Measurements from ENCODE around the gene FPGS. TPM values are rescaled to one million over a fixed set of nuclear protein-coding genes. Genes with fewer than 3 reads are reported as not detected.

FPGS gene, protein sequence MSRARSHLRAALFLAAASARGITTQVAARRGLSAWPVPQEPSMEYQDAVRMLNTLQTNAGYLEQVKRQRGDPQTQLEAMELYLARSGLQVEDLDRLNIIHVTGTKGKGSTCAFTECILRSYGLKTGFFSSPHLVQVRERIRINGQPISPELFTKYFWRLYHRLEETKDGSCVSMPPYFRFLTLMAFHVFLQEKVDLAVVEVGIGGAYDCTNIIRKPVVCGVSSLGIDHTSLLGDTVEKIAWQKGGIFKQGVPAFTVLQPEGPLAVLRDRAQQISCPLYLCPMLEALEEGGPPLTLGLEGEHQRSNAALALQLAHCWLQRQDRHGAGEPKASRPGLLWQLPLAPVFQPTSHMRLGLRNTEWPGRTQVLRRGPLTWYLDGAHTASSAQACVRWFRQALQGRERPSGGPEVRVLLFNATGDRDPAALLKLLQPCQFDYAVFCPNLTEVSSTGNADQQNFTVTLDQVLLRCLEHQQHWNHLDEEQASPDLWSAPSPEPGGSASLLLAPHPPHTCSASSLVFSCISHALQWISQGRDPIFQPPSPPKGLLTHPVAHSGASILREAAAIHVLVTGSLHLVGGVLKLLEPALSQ
- total RNA-seq (2012; rRNA removed) (43.9 and 45.5 TPM in 2 replicates), polyA plus RNA-seq (2012; rRNA removed) (71.5 and 75.7 TPM in 2 replicates), Bru-seq, nascent RNA (percentile 66 among the genes with signal in this experiment), BruChase-seq, experiment 1, labeled RNA remaining after a 6-hour chase (percentile 78 among the genes with signal in this experiment), BruChase-seq, experiment 2, labeled RNA remaining after a 2-hour chase (percentile 70 among the genes with signal in this experiment)
- polyA plus RNA-seq (2012; cell fraction: cytosol; rRNA removed): 39.9 and 56.3 TPM in 2 replicates
- polyA plus RNA-seq (2012; cell fraction: nucleus; rRNA removed; ENCODE audit: low replicate concordance): 94.7 and 201 TPM in 2 replicates
- long read RNA-seq, transcript FPGS-201 (15 exons, 2,278 nt): minor isoform, 25 of 104 reads
- long read RNA-seq, transcript FPGS-203 (15 exons, 2,279 nt): major isoform, 39 of 104 reads
- long read RNA-seq, partial matches to known transcripts: 12 of 104 reads
- long read RNA-seq, other reads (novel, unspliced or antisense): 24 of 104 reads

DNA sequence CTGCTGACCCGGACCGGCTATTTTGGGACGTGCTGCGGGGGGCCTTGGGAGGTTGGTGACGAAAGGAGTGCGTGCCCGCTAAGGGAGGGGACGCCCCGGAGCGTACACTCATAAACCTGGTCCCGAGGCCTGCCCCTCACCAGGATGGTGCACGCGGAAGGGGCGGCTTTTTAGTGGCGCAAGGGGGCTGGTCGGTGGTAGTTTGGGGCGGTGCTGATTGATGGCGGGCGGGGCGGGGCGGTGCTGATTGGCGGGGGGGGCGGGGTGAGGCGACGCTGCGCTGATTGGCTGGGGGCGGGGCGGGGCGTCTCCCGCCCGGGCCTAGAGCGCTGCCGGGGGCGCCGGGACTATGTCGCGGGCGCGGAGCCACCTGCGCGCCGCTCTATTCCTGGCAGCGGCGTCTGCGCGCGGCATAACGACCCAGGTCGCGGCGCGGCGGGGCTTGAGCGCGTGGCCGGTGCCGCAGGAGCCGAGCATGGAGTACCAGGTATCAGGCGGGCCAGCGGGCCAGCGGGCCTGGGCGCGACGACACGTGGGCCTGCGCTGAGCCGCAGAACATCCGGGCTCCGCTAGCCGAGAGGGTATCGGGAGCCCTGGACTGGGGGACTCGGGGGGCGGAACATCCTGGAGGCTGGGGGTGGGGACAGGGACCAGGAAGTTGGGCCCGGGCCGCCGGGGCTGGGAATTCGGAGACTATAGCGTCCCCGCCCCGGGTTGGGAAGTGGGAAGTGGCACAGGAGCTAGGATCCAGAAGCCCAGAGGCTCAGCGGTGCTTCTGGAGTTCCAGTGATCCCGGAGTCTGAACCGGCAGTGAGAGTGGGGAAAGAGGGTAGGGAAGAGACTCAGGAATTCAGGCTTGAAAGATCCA, at the start of gene FPGS:
FPGS (plus strand) TSS at position 307 of the 868 bp plus-strand sequence; CDS start at position 350, 43 bp downstream.
- Histone ChIP-seq H2BK120ac (ENCODE audit: low read depth, low read length) (peak within 1 kb of the TSS; percentile 85), H3K4me2 (ENCODE audit: low read depth, low read length) (peak within 1 kb of the TSS; percentile 93), H3K23ac (ENCODE audit: low read depth, low read length) (peak within 1 kb of the TSS; percentile 93), H2BK5ac (ENCODE audit: low read depth, low read length, poor library complexity, severe bottlenecking) (peak within 1 kb of the TSS; percentile 92), H2AK9ac (replicated peaks; ENCODE audit: low read depth, low read length, poor library complexity) (peak within 1 kb of the TSS; percentile 99), H3K79me1 (ENCODE audit: low read depth in 1 of 2, low read length in 2 of 2) (peaks cover 27 to 45% of the 10 kb centered on the region in 2 experiments), H3K18ac (ENCODE audit: low read depth, low read length) (peak within 1 kb of the TSS; percentile 45), H3K4me1 (ENCODE audit: control insufficient read depth, insufficient read depth, low read length) (peaks cover 15% of the 10 kb centered on the region), H3K27ac (ENCODE audit: insufficient read depth, low read length) (peak within 1 kb of the TSS; percentile 79), H3K9me1 (ENCODE audit: insufficient read depth, low read length) (peaks cover 15% of the 10 kb centered on the region; the same call in 1 of the 2 replicates), H3K4me3 (ENCODE audit: insufficient read depth, low read depth, low read length) (peak within 1 kb of the TSS; percentile 71), H4K91ac (ENCODE audit: insufficient read depth, low read depth, low read length) (peak within 1 kb of the TSS; percentile 84), H3K9ac (ENCODE audit: low read depth, low read length) (peak within 1 kb of the TSS; percentile 94), H2BK15ac (ENCODE audit: low read depth, low read length) (peak within 1 kb of the TSS; percentile 49; the same call in 2 of the 3 replicates), H4K20me1 (ENCODE audit: insufficient read depth, low read length) (no peaks in the 10 kb centered on the region), H3K4ac (ENCODE audit: low read depth, low read length) (peak within 1 kb of the TSS; percentile 98), H4K8ac (ENCODE audit: low read depth in 2 of 2, low read length in 2 of 2) (peak within 1 kb of the TSS; percentile 84 to 98), H2BK20ac (ENCODE audit: low read depth, low read length) (no peak within 1 kb of the TSS; the same call in 1 of the 2 replicates), H3K9me3 (ENCODE audit: control insufficient read depth, insufficient read depth, low read length) (no peaks in the 10 kb centered on the region), H3K27me3 (ENCODE audit: control insufficient read depth, insufficient read depth, low read length) (no peaks in the 10 kb centered on the region), H4K5ac (ENCODE audit: low read depth, low read length) (peak within 1 kb of the TSS; percentile 80), H3K56ac (ENCODE audit: extremely low read depth, insufficient read depth, low read length) (peak within 1 kb of the TSS; percentile 94), H2AK5ac (ENCODE audit: low read depth, low read length) (peak within 1 kb of the TSS; percentile 96), H3K36me3 (ENCODE audit: control insufficient read depth, insufficient read depth, low read length) (peaks cover 18% of the 10 kb centered on the region), H2AFZ (replicated peaks; ENCODE audit: low read length, poor library complexity) (peak within 1 kb of the TSS; percentile 100), H3K14ac (replicated peaks; ENCODE audit: low read depth, low read length) (peak within 1 kb of the TSS; percentile 98)
- DNase-seq: peak; percentile 85
- POLR2A ChIA-PET (ENCODE audit: unreplicated experiment): interaction anchor here (1.5 kb wide), 1 partner anchor 10 kb away, joined by 15 read pairs; no protein-coding TSS in a partner anchor
- in situ Hi-C loops (cut with MboI; ENCODE audit: low sequenced_read_pairs): no loop called here
- peak; percentile 93 for ATAC-seq (ENCODE audit: low read depth)
- intact Hi-C loops (cut with micrococcal nuclease): loop anchor here (5.0 kb wide), 2 partner anchors 49 to 114 kb away; partner anchors contain the start of genes ENG and ST6GALNAC4
- dilution Hi-C loops (cut with HindIII; ENCODE audit: low sequenced_read_pairs, unreplicated experiment): no loop called here
- 1% methylated on average over 41 of the region's 83 CpGs; no CpG with 5 or more reads in 1 of the 2 experiments for WGBS, 2 experiments (ENCODE audit: extremely low coverage in 2 of 2, insufficient read length in 1 of 2)
- BruUV-seq (replicated peaks): no TSS peak
- TF ChIP-seq CHD1 (IDR thresholded peaks at IDR 0.05; ENCODE audit: low read depth, low read length) (no peak), MAZ (IDR thresholded peaks at IDR 0.05; ENCODE audit: borderline replicate concordance, low read depth, low read length) (peak; percentile 70; the same call in 1 of the 2 replicates), POLR2A (IDR thresholded peaks at IDR 0.05; ENCODE audit: low read depth, low read length) (peak; percentile 78), MXI1 (IDR thresholded peaks at IDR 0.05; ENCODE audit: borderline replicate concordance, low read depth, low read length) (peak; percentile 97)
- TF ChIP-seq, protein P1, sequence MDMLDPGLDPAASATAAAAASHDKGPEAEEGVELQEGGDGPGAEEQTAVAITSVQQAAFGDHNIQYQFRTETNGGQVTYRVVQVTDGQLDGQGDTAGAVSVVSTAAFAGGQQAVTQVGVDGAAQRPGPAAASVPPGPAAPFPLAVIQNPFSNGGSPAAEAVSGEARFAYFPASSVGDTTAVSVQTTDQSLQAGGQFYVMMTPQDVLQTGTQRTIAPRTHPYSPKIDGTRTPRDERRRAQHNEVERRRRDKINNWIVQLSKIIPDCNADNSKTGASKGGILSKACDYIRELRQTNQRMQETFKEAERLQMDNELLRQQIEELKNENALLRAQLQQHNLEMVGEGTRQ (IDR thresholded peaks at IDR 0.05; ENCODE audit: low read depth, low read length): peak; percentile 78
- TF ChIP-seq, protein P2, sequence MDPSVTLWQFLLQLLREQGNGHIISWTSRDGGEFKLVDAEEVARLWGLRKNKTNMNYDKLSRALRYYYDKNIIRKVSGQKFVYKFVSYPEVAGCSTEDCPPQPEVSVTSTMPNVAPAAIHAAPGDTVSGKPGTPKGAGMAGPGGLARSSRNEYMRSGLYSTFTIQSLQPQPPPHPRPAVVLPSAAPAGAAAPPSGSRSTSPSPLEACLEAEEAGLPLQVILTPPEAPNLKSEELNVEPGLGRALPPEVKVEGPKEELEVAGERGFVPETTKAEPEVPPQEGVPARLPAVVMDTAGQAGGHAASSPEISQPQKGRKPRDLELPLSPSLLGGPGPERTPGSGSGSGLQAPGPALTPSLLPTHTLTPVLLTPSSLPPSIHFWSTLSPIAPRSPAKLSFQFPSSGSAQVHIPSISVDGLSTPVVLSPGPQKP (IDR thresholded peaks at IDR 0.05; ENCODE audit: borderline replicate concordance, low read depth, low read length): no peak
- CTCF ChIA-PET: no interaction called here
